Stimulated activated CD8-positive, alpha-beta memory T cell treated with anti-CD3 and anti-CD28 coated beads, Interleukin-7, amount 100 ng/mL, for 24 hours (primary cell): ENCODE data around the gene TLDC2.
"Not testable (repeated sequence)": the region's sequence is repeated elsewhere in the genome, so short reads cannot be mapped to it uniquely, and the experiment has no call there.

Experiments used
- DNase-seq: peaks from one replicate; pipeline ENCODE4 v3.0.0-alpha.2; 2020; ENCODE audit warnings: low read depth

The TLDC2 gene

GRCh38 chr20:36875702-36876472, at the start of gene TLDC2:
TSS of gene TLDC2 (plus strand) at chr20:36876138. CDS start at chr20:36876175, 37 bp downstream.
- no peak for DNase-seq

- DNase-seq = no peak
Measured at GRCh38 chr20:36826554-36827244, 49.2 kb upstream of the TLDC2 start.

- no peak for DNase-seq
Measured at GRCh38 chr20:36827541-36828279, 48.2 kb upstream of the TLDC2 start.

GRCh38 chr20:36830791-36831691, 44.9 kb upstream of the TLDC2 start:
- DNase-seq = no peak

- DNase-seq = no peak
Measured at GRCh38 chr20:36832791-36833190, 43.1 kb upstream of the TLDC2 start.

- no peak for DNase-seq
Measured at GRCh38 chr20:36833275-36834020, 42.5 kb upstream of the TLDC2 start.

GRCh38 chr20:36835025-36835424, 40.9 kb upstream of the TLDC2 start:
- DNase-seq = no peak

- peak; percentile 58 for DNase-seq
Measured at GRCh38 chr20:36835453-36836198, 40.3 kb upstream of the TLDC2 start.

GRCh38 chr20:36836591-36837269, 39.2 kb upstream of the TLDC2 start:
- DNase-seq = no peak

GRCh38 chr20:36838376-36838775, 37.6 kb upstream of the TLDC2 start:
- DNase-seq = not testable (repeated sequence)

- no peak for DNase-seq
Measured at GRCh38 chr20:36839150-36839549, 36.8 kb upstream of the TLDC2 start.

- DNase-seq = not testable (repeated sequence)
Measured at GRCh38 chr20:36841030-36841429, 34.9 kb upstream of the TLDC2 start.

GRCh38 chr20:36845288-36845971, 30.5 kb upstream of the TLDC2 start:
- no peak for DNase-seq

GRCh38 chr20:36847009-36847709, 28.8 kb upstream of the TLDC2 start:
- DNase-seq = no peak

- DNase-seq = no peak
Measured at GRCh38 chr20:36847710-36848040, 28.3 kb upstream of the TLDC2 start.

GRCh38 chr20:36848078-36848660, 27.8 kb upstream of the TLDC2 start:
- no peak for DNase-seq

GRCh38 chr20:36848677-36849076, 27.3 kb upstream of the TLDC2 start:
- DNase-seq = no peak
